B cell (primary cell): ENCODE measurements around the gene AUP1. TPM values are rescaled to one million over a fixed set of nuclear protein-coding genes. Genes with fewer than 3 reads are reported as not detected.

Experiments used
- ATAC-seq: fragments of 200-7000 bp; cut with Tn5 transposase; one replicate; pipeline ENCODE4 v1.10.0; 2021; ENCODE audit warnings: low read depth, mild to moderate bottlenecking, moderate number of reproducible peaks, moderate library complexity
- CTCF ChIA-PET: fragments of 350-600 bp; sonication (Branson Sonifier 250); formaldehyde crosslinking; loops from one replicate; lab custom pipeline; 2021; ENCODE audit warnings: antibody characterized with exemption, inconsistent platforms; lab: Charles Lee
- POLR2A ChIA-PET: fragments of 350-600 bp; sonication (Branson Sonifier 250); formaldehyde crosslinking; loops from one replicate; lab custom pipeline; 2021; ENCODE audit warnings: antibody characterized with exemption; lab: Charles Lee
- DNase-seq: peaks from one replicate; pipeline ENCODE4 v3.0.0; 2013
- H2AFZ ChIP-seq: 2 replicates; pipeline ENCODE4 v1.6.1; 2012; ENCODE audit warnings: mild to moderate bottlenecking, low read depth, low read length; ENCODE audit not compliant: insufficient read depth, poor library complexity, severe bottlenecking
- H3K27ac ChIP-seq, 2 donors: 1 replicate in 1 of 2; 2 replicates in 1 of 2; pipeline ENCODE4 v1.5.1; 2012 to 2013; ENCODE audit warnings: low read length in 2 of 2, mild to moderate bottlenecking in 2 of 2, moderate library complexity in 1 of 2
- H3K27me3 ChIP-seq, 4 experiments: fragments of 200-600 bp in 1 of 4; sonication (generic) in 1 of 4; replicated peaks in 1 of 4; 1 replicate in 2 of 4; 2 replicates in 2 of 4; pipeline versions ENCODE4 v1.6.1 to v1.7.0; 2013 to 2016; ENCODE audit warnings: low read length in 3 of 4, mild to moderate bottlenecking in 2 of 4, mixed read lengths in 1 of 4, moderate library complexity in 1 of 4; ENCODE audit not compliant: insufficient read depth in 4 of 4, control insufficient read depth in 3 of 4; ENCODE audit errors: control extremely low read depth in 1 of 4
- H3K36me3 ChIP-seq, 2 experiments: replicated peaks in 1 of 2; 1 replicate in 1 of 2; 2 replicates in 1 of 2; pipeline versions ENCODE4 v1.6.1 to v1.7.1; 2013; ENCODE audit warnings: low read length in 1 of 2; ENCODE audit not compliant: insufficient read depth in 2 of 2, control insufficient read depth in 1 of 2; ENCODE audit errors: control extremely low read depth in 1 of 2, extremely low read depth in 1 of 2
- H3K4me1 ChIP-seq, 2 donors: fragments of 200-600 bp in 1 of 2; sonication (generic) in 1 of 2; 1 replicate in 1 of 2; 2 replicates in 1 of 2; pipeline versions ENCODE4 v1.5.1 to v1.6.1; 2013 to 2017; ENCODE audit warnings: low read length in 2 of 2; ENCODE audit not compliant: control insufficient read depth in 2 of 2, insufficient read depth in 2 of 2
- H3K4me2 ChIP-seq: replicated peaks from 2 replicates; pipeline ENCODE3; 2012; ENCODE audit warnings: mild to moderate bottlenecking, low read depth, low read length; ENCODE audit not compliant: poor library complexity, severe bottlenecking
- H3K4me3 ChIP-seq, 5 experiments: fragments of 200-600 bp in 1 of 5; sonication (generic) in 1 of 5; 1 replicate in 3 of 5; 2 replicates in 2 of 5; pipeline versions ENCODE4 v1.5.1 to v1.7.0; 2011 to 2016; ENCODE audit warnings: low read length in 4 of 5, mild to moderate bottlenecking in 4 of 5, low read depth in 2 of 5, control low read depth in 1 of 5, moderate library complexity in 1 of 5; ENCODE audit not compliant: insufficient read depth in 1 of 5; ENCODE audit errors: control extremely low read depth in 1 of 5, extremely low read depth in 1 of 5
- H3K79me2 ChIP-seq: fragments of 200-600 bp; sonication (generic); one replicate; pipeline ENCODE4 v1.6.0; 2016; ENCODE audit warnings: low read length; ENCODE audit not compliant: control insufficient read depth, insufficient read depth
- H3K9ac ChIP-seq: fragments of 200-600 bp; sonication (generic); 2 replicates; pipeline ENCODE4 v1.6.1; 2017; ENCODE audit warnings: mild to moderate bottlenecking, low read length, moderate library complexity
- H3K9me3 ChIP-seq, 3 donors: one replicate each; pipeline versions ENCODE4 v1.6.1 to v1.7.1; 2013; ENCODE audit warnings: low read length in 2 of 3; ENCODE audit not compliant: control insufficient read depth in 2 of 3, insufficient read depth in 1 of 3; ENCODE audit errors: control extremely low read depth in 1 of 3
- H4K20me1 ChIP-seq: 2 replicates; pipeline ENCODE4 v1.6.0; 2012; ENCODE audit warnings: mild to moderate bottlenecking, low read length; ENCODE audit not compliant: insufficient read depth, control insufficient read depth, poor library complexity, severe bottlenecking
- H3K27ac Mint-ChIP-seq: one replicate; pipeline ENCODE4 v1.8.0; 2021; ENCODE audit warnings: mixed read lengths
- H3K27me3 Mint-ChIP-seq: one replicate; pipeline ENCODE4 v1.8.0; 2021; ENCODE audit warnings: mixed read lengths
- H3K4me1 Mint-ChIP-seq: one replicate; pipeline ENCODE4 v1.8.0; 2021; ENCODE audit warnings: mixed read lengths
- H3K4me3 Mint-ChIP-seq: one replicate; pipeline ENCODE4 v1.8.0; 2021; ENCODE audit warnings: mixed read lengths
- H3K9me3 Mint-ChIP-seq: one replicate; pipeline ENCODE4 v1.8.0; 2022; ENCODE audit warnings: mixed read lengths; ENCODE audit not compliant: insufficient read depth
- CTCF ChIP-seq: fragments of 200-600 bp; IDR thresholded peaks from one replicate; pipeline ENCODE4 v1.8.0; 2022; ENCODE audit warnings: antibody characterized with exemption, mild to moderate bottlenecking
- WGBS: methylation state at CpG from one replicate; pipeline ENCODE4 v1.1.5; 2013; ENCODE audit warnings: missing lambda C conversion rate; ENCODE audit not compliant: insufficient coverage; 5-methylcytosine and 5-hydroxymethylcytosine counted together
- intact Hi-C: fragments of 100-400 bp; cut with micrococcal nuclease; formaldehyde crosslinking; loops from one replicate; pipeline ENCODE4 v1.10.0; 2022
- polyA plus RNA-seq: library from polyadenylated mRNA; depleted of rRNA; stranded (reverse); fragments of >200 nt; gene quantifications from 2 replicates; pipeline ENCODE4 v1.2.3, GENCODE V29; 2012
- total RNA-seq, 2 donors: library from RNA; stranded (reverse); fragments of 120-200 nt in 1 of 2; gene quantifications; 1 replicate in 1 of 2; 2 replicates in 1 of 2; pipeline versions ENCODE4 v1.2.3 to v1.2.4, GENCODE V29; 2013 to 2022

AUP1 gene
- total and polyA plus RNA-seq, 2 donors (not counting 1 experiment from before 2014, with no cell fraction given) = 201 to 525 TPM

GRCh38 chr2:74573747-74574562 is 44.4 kb upstream of the AUP1 start:
- TF ChIP-seq CTCF = no peak
- 32% methylated on average over 4 of the region's 7 CpGs for WGBS
- Histone ChIP-seq H3K4me3 (peak overlapping the region in 4 of 5 experiments; percentile 21 to 34 (median 32)), H3K4me2 (peak overlapping the region; percentile 66), H2AFZ (peak overlapping the region; percentile 67), H3K27ac (peak overlapping the region; percentile 9 to 74), H3K4me1 (peaks cover 58 to 68% of the 10 kb centered on the region in 2 donors), H3K27me3 (no peaks in the 10 kb centered on the region), H3K36me3 (no peaks in the 10 kb centered on the region), H4K20me1 (no peaks in the 10 kb centered on the region), H3K9me3 (peaks cover 0 to 4% (median 0%) of the 10 kb centered on the region in 3 donors), H3K9ac (peak overlapping the region; percentile 46), H3K79me2 (peaks cover 4% of the 10 kb centered on the region)
- CTCF ChIA-PET = interaction anchor here (0.5 to 10.3 kb wide), 4 partner anchors 12 to 91 kb away, joined by 3 to 103 read pairs (median 4); partner anchors contain the start of genes CCDC142, LOXL3, PCGF1 and TTC31
- POLR2A ChIA-PET = interaction anchor here (0.6 to 1.2 kb wide), 2 partner anchors 23 to 45 kb away, joined by 3 to 6 read pairs; partner anchors contain the start of genes AUP1 and HTRA2
- no peaks in the 10 kb centered on the region for H3K27me3 Mint-ChIP-seq
- DNase-seq (peak; percentile 69), ATAC-seq (peak; percentile 69)
- peak overlapping the region; percentile 84 for H3K4me3 Mint-ChIP-seq
- intact Hi-C loops = loop anchor here (1.0 to 2.0 kb wide), 3 partner anchors 19 to 45 kb away; partner anchors contain the start of genes AUP1 and HTRA2
- H3K9me3 Mint-ChIP-seq = no peaks in the 10 kb centered on the region
- peak overlapping the region; percentile 92 for H3K27ac Mint-ChIP-seq
- H3K4me1 Mint-ChIP-seq = peaks cover 46% of the 10 kb centered on the region
